Esophagus squamous epithelium (tissue), 5 donors: ENCODE results near the gene CNTN1. TPM values are rescaled to one million over a fixed set of nuclear protein-coding genes. Genes with fewer than 3 reads are reported as not detected.

Experiments used
- DNase-seq: peaks from one replicate; lab custom pipeline; 2025; lab: John Stamatoyannopoulos, UW
- H3K27ac ChIP-seq, 4 donors: fragments of 200-600 bp; sonication (generic); one replicate each; pipeline ENCODE4 v1.5.1; 2016 to 2019; ENCODE audit warnings: mild to moderate bottlenecking in 1 of 4
- H3K27me3 ChIP-seq, 4 donors: fragments of 200-600 bp; sonication (generic); 1 replicate in 3 of 4; 2 replicates in 1 of 4; pipeline versions ENCODE4 v1.5.1 to v1.6.0; 2017 to 2021; ENCODE audit warnings: antibody characterized with exemption in 1 of 4
- H3K36me3 ChIP-seq, 3 donors: fragments of 200-600 bp; sonication (generic); one replicate each; pipeline ENCODE4 v1.5.1; 2016 to 2019
- H3K4me1 ChIP-seq, 3 donors: fragments of 200-600 bp; sonication (generic); one replicate each; pipeline ENCODE4 v1.5.1; 2017 to 2019
- H3K4me3 ChIP-seq, 4 donors: fragments of 200-600 bp; sonication (generic); 1 replicate in 3 of 4; 2 replicates in 1 of 4; pipeline ENCODE4 v1.5.1; 2016 to 2019; ENCODE audit warnings: mild to moderate bottlenecking in 2 of 4, moderate library complexity in 1 of 4
- H3K9me3 ChIP-seq, 3 donors: fragments of 200-600 bp; sonication (generic); one replicate each; pipeline ENCODE4 v1.5.1; 2016 to 2019
- CTCF ChIP-seq, 6 experiments: fragments of 450-650 bp in 4 of 6; fragments of 200-600 bp in 2 of 6; sonication (generic) in 2 of 6; IDR thresholded peaks; one replicate each; pipeline ENCODE4 v1.5.1; 2016 to 2019; ENCODE audit warnings: antibody characterized with exemption in 6 of 6, mild to moderate bottlenecking in 4 of 6, moderate library complexity in 4 of 6
- POLR2A ChIP-seq, 4 donors: fragments of 450-650 bp; IDR thresholded peaks; one replicate each; pipeline ENCODE4 v1.6.1; 2017; ENCODE audit warnings: antibody characterized with exemption in 4 of 4, mild to moderate bottlenecking in 4 of 4, moderate library complexity in 3 of 4
- WGBS, 2 donors: methylation state at CpG; one replicate each; pipeline ENCODE4 v1.1.5; 2018; 5-methylcytosine and 5-hydroxymethylcytosine counted together
- intact Hi-C: fragments of 100-400 bp; cut with DNase I; formaldehyde crosslinking; loops from one replicate; pipeline ENCODE4 v1.15.0; 2022
- total RNA-seq, 4 donors: library from RNA; depleted of rRNA; stranded (reverse); fragments of >200 nt; gene quantifications; one replicate each; pipeline ENCODE4 v1.1.0, GENCODE V29; 2016
- donor health status: DM: yes; HTN: yes; CAD: no.

The CNTN1 gene
- total RNA-seq, 4 donors from 2014 or later, result 0.83 to 15.7 (median 5.8) TPM

GRCh38 chr12:40971911-40972310, 279.7 kb downstream of the CNTN1 start:
- intact Hi-C loops, result no loop called here
- no peak overlapping the region for H3K27ac ChIP-seq
- no peak overlapping the region for H3K4me3 ChIP-seq
- TF ChIP-seq POLR2A (IDR thresholded peaks at IDR 0.05) (no peak), CTCF (IDR thresholded peaks at IDR 0.05) (no peak)
- H3K36me3 ChIP-seq, result no peaks in the 10 kb centered on the region
- DNase-seq, result no peak
- 30 to 48% methylated on average over 2 of the region's 2 CpGs for WGBS, 2 donors
- H3K27me3 ChIP-seq, result no peaks in the 10 kb centered on the region
- H3K4me1 ChIP-seq, result no peaks in the 10 kb centered on the region
- H3K9me3 ChIP-seq, result no peaks in the 10 kb centered on the region

- DNase-seq, result no peak
- WGBS, 2 donors, result 91 to 93% methylated on average over 4 of the region's 4 CpGs
- no peak overlapping the region for H3K4me3 ChIP-seq
- intact Hi-C loops, result no loop called here
- no peak for TF ChIP-seq CTCF (IDR thresholded peaks at IDR 0.05)
- TF ChIP-seq POLR2A (IDR thresholded peaks at IDR 0.05), result no peak
- no peaks in the 10 kb centered on the region for H3K9me3 ChIP-seq
- no peak overlapping the region for H3K27ac ChIP-seq
- H3K36me3 ChIP-seq, result no peaks in the 10 kb centered on the region
- H3K4me1 ChIP-seq, result no peaks in the 10 kb centered on the region
- no peaks in the 10 kb centered on the region for H3K27me3 ChIP-seq
These were observed 284.3 kb downstream of the CNTN1 start for GRCh38 chr12:40976546-40976945.

- Histone ChIP-seq H3K36me3 (no peaks in the 10 kb centered on the region), H3K4me1 (no peaks in the 10 kb centered on the region), H3K4me3 (no peak overlapping the region), H3K27me3 (no peaks in the 10 kb centered on the region), H3K27ac (no peak overlapping the region), H3K9me3 (no peaks in the 10 kb centered on the region)
- no peak for DNase-seq
- no peak for TF ChIP-seq POLR2A (IDR thresholded peaks at IDR 0.05)
- TF ChIP-seq CTCF (IDR thresholded peaks at IDR 0.05), result no peak
- intact Hi-C loops, result no loop called here
These were observed 288.3 kb downstream of the CNTN1 start for GRCh38 chr12:40980427-40980961.

GRCh38 chr12:40986001-40986400, 293.8 kb downstream of the CNTN1 start:
- Histone ChIP-seq H3K9me3 (no peaks in the 10 kb centered on the region), H3K36me3 (no peaks in the 10 kb centered on the region), H3K4me1 (peaks cover 0 to 16% (median 0%) of the 10 kb centered on the region in 3 donors), H3K27me3 (no peaks in the 10 kb centered on the region), H3K27ac (no peak overlapping the region), H3K4me3 (no peak overlapping the region)
- DNase-seq, result no peak
- intact Hi-C loops, result no loop called here
- TF ChIP-seq POLR2A (IDR thresholded peaks at IDR 0.05) (no peak), CTCF (IDR thresholded peaks at IDR 0.05) (no peak)

- no peaks in the 10 kb centered on the region for H3K36me3 ChIP-seq
- H3K27me3 ChIP-seq, result no peaks in the 10 kb centered on the region
- no peaks in the 10 kb centered on the region for H3K9me3 ChIP-seq
- WGBS, 2 donors, result 33 to 53% methylated on average over 1 of the region's 1 CpG
- H3K4me1 ChIP-seq, result peaks cover 0 to 16% (median 0%) of the 10 kb centered on the region in 3 donors
- no peak for TF ChIP-seq CTCF (IDR thresholded peaks at IDR 0.05)
- no peak for TF ChIP-seq POLR2A (IDR thresholded peaks at IDR 0.05)
- H3K27ac ChIP-seq, result peak overlapping the region in 1 of 4 donors; percentile 35
- intact Hi-C loops, result no loop called here
- H3K4me3 ChIP-seq, result no peak overlapping the region
- DNase-seq, result no peak
These were observed 296.1 kb downstream of the CNTN1 start for GRCh38 chr12:40988355-40988754.
